K562 (cell line): ENCODE results near the gene CSDE1.

Source experiments
- ARID3B ChIP-seq: fragments of 250-450 bp; sonication (Bioruptor Pico); IDR thresholded peaks from 2 replicates; pipeline ENCODE4 v1.4.0; 2020; ENCODE audit warnings: borderline replicate concordance
- ATF6 ChIP-seq: sonication (generic); formaldehyde crosslinking; IDR thresholded peaks from 2 replicates; pipeline ENCODE4 v1.4.0; 2020; ENCODE audit warnings: mild to moderate bottlenecking, missing genetic modification reagents
- ETS1 ChIP-seq: conservative IDR thresholded peaks from 2 replicates; pipeline ENCODE4 v1.6.1; 2011; ENCODE audit warnings: low read depth, mild to moderate bottlenecking, low read length; ENCODE audit not compliant: control insufficient read depth
- FOXM1 ChIP-seq, 2 experiments: fragments of 450-650 bp in 1 of 2; sonication (generic) in 1 of 2; formaldehyde crosslinking in 1 of 2; IDR thresholded peaks; 2 replicates each; pipeline versions ENCODE4 v1.6.1 to v1.9.0; 2017 to 2022; ENCODE audit warnings: low read depth in 2 of 2, mild to moderate bottlenecking in 2 of 2, missing genetic modification reagents in 1 of 2, moderate library complexity in 1 of 2
- GABPA ChIP-seq: fragments of 200-800 bp; sonication (Bioruptor generic); conservative IDR thresholded peaks from 2 replicates; pipeline ENCODE4 v1.6.1; 2016; ENCODE audit warnings: low read depth, missing genetic modification characterization, missing compliant biosample characterization
- MTA3 ChIP-seq: fragments of 450-650 bp; formaldehyde crosslinking; IDR thresholded peaks from 2 replicates; pipeline ENCODE4 v1.6.1; 2017; ENCODE audit warnings: mild to moderate bottlenecking, borderline replicate concordance
- NR4A1 ChIP-seq, 2 experiments: fragments of 250-450 bp in 1 of 2; fragments of 450-650 bp in 1 of 2; sonication (Bioruptor Pico) in 1 of 2; IDR thresholded peaks; 2 replicates each; pipeline versions ENCODE4 v1.4.0 to v1.6.1; 2016 to 2020; ENCODE audit warnings: mild to moderate bottlenecking in 2 of 2, missing compliant biosample characterization in 1 of 2, missing genetic modification characterization in 1 of 2, moderate library complexity in 1 of 2
- PBX2 ChIP-seq, 2 experiments: IDR thresholded peaks in 1 of 2; conservative IDR thresholded peaks in 1 of 2; 2 replicates each; pipeline ENCODE4 v1.6.1; 2016; ENCODE audit warnings: low read depth in 2 of 2, mild to moderate bottlenecking in 1 of 2, missing compliant biosample characterization in 1 of 2, missing genetic modification characterization in 1 of 2, moderate library complexity in 1 of 2
- RFX5 ChIP-seq: IDR thresholded peaks from 2 replicates; pipeline ENCODE4 v1.6.1; 2011; ENCODE audit warnings: low read depth, mild to moderate bottlenecking, improper control_type of control experiment, low read length
- TAF15 ChIP-seq: fragments of 200-400 bp; formaldehyde crosslinking; IDR thresholded peaks from 2 replicates; pipeline ENCODE4 v1.6.1; 2017; ENCODE audit warnings: mild to moderate bottlenecking, low read depth, low read length, moderate library complexity
- ZFP36 ChIP-seq: fragments of 150-350 bp; IDR thresholded peaks from 2 replicates; pipeline ENCODE4 v1.6.1; 2018; ENCODE audit warnings: low read length, low read depth; ENCODE audit not compliant: partially characterized antibody
- ZNF57 ChIP-seq: fragments of 450-650 bp; formaldehyde crosslinking; IDR thresholded peaks from 2 replicates; pipeline ENCODE4 v1.4.0; 2020; ENCODE audit warnings: mild to moderate bottlenecking, moderate library complexity
- TF ChIP-seq, protein P1 (sequence below): fragments of 150-350 bp; IDR thresholded peaks from 2 replicates; pipeline ENCODE4 v1.6.1; 2014; ENCODE audit warnings: low read depth, mild to moderate bottlenecking, low read length, borderline replicate concordance

- TF ChIP-seq ARID3B (CRISPR knock-in tag), result no peak
- TF ChIP-seq, protein P1, sequence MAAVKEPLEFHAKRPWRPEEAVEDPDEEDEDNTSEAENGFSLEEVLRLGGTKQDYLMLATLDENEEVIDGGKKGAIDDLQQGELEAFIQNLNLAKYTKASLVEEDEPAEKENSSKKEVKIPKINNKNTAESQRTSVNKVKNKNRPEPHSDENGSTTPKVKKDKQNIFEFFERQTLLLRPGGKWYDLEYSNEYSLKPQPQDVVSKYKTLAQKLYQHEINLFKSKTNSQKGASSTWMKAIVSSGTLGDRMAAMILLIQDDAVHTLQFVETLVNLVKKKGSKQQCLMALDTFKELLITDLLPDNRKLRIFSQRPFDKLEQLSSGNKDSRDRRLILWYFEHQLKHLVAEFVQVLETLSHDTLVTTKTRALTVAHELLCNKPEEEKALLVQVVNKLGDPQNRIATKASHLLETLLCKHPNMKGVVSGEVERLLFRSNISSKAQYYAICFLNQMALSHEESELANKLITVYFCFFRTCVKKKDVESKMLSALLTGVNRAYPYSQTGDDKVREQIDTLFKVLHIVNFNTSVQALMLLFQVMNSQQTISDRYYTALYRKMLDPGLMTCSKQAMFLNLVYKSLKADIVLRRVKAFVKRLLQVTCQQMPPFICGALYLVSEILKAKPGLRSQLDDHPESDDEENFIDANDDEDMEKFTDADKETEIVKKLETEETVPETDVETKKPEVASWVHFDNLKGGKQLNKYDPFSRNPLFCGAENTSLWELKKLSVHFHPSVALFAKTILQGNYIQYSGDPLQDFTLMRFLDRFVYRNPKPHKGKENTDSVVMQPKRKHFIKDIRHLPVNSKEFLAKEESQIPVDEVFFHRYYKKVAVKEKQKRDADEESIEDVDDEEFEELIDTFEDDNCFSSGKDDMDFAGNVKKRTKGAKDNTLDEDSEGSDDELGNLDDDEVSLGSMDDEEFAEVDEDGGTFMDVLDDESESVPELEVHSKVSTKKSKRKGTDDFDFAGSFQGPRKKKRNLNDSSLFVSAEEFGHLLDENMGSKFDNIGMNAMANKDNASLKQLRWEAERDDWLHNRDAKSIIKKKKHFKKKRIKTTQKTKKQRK, result no peak
- TF ChIP-seq ZNF57 (CRISPR knock-in tag), result no peak
- TF ChIP-seq NR4A1 (CRISPR knock-in tag; IDR thresholded peaks at IDR 0.05), result no peak
- TF ChIP-seq NR4A1 (tag; IDR thresholded peaks at IDR 0.05), result no peak
- no peak for TF ChIP-seq RFX5
- TF ChIP-seq PBX2 (CRISPR knock-in tag; IDR thresholded peaks at IDR 0.05; ENCODE audit: low read depth), result no peak
- no peak for TF ChIP-seq PBX2 (tag; conservative IDR thresholded peaks at IDR 0.05; ENCODE audit: low read depth)
- TF ChIP-seq GABPA (tag), result no peak
- TF ChIP-seq ATF6, result no peak
- TF ChIP-seq FOXM1 (IDR thresholded peaks at IDR 0.05; ENCODE audit: low read depth), result no peak
- TF ChIP-seq FOXM1 (CRISPR knock-in tag; IDR thresholded peaks at IDR 0.05; ENCODE audit: low read depth), result no peak
- TF ChIP-seq TAF15, result no peak
- TF ChIP-seq ZFP36, result no peak
- TF ChIP-seq MTA3, result no peak
- TF ChIP-seq ETS1, result no peak
Measured at GRCh38 chr1:114803001-114803400, 45.2 kb upstream of the CSDE1 start.
